GM19193 (cell line): ENCODE measurements around the gene HPGD.

ENCODE experiments used
- POLR2A ChIP-seq: IDR thresholded peaks from 4 replicates; pipeline ENCODE4 v1.6.1; 2011; ENCODE audit not compliant: insufficient read depth, insufficient read length; ENCODE audit errors: extremely low read depth

Gene HPGD

GRCh38 chr4:174538123-174538875 lies 16.0 kb upstream of the HPGD start:
- TF ChIP-seq POLR2A = no peak

- no peak for TF ChIP-seq POLR2A
Measured at GRCh38 chr4:174537634-174538033, 15.3 kb upstream of the HPGD start.

- TF ChIP-seq POLR2A = no peak
Measured at GRCh38 chr4:174534461-174534860, 12.2 kb upstream of the HPGD start.

GRCh38 chr4:174532445-174532844 lies 10.2 kb upstream of the HPGD start:
- no peak for TF ChIP-seq POLR2A

GRCh38 chr4:174531486-174531885 lies 9.2 kb upstream of the HPGD start:
- TF ChIP-seq POLR2A = no peak

GRCh38 chr4:174528226-174528625 lies 5.9 kb upstream of the HPGD start:
- no peak for TF ChIP-seq POLR2A

- no peak for TF ChIP-seq POLR2A
Measured at GRCh38 chr4:174526731-174527130, 4.4 kb upstream of the HPGD start.

- no peak for TF ChIP-seq POLR2A
Measured at GRCh38 chr4:174524242-174524641, 2.0 kb upstream of the HPGD start.

- no peak for TF ChIP-seq POLR2A
Measured at GRCh38 chr4:174523025-174523693, 871 bp upstream of the HPGD start.

- TF ChIP-seq POLR2A = no peak
Measured at GRCh38 chr4:174521800-174522182, 497 bp downstream of the HPGD start.

GRCh38 chr4:174520660-174521059 lies 1.6 kb downstream of the HPGD start:
- no peak for TF ChIP-seq POLR2A

- no peak for TF ChIP-seq POLR2A
Measured at GRCh38 chr4:174517502-174518445, 4.5 kb downstream of the HPGD start.

GRCh38 chr4:174516794-174517193 lies 5.5 kb downstream of the HPGD start:
- no peak for TF ChIP-seq POLR2A

GRCh38 chr4:174516345-174516744 lies 5.9 kb downstream of the HPGD start:
- no peak for TF ChIP-seq POLR2A

GRCh38 chr4:174512745-174513144 lies 9.5 kb downstream of the HPGD start:
- no peak for TF ChIP-seq POLR2A
